A549 treated with AZD2906 at 1 μM for 4 hours (cell line): ENCODE data around the gene GFRA4. TPM values are rescaled to one million over a fixed set of nuclear protein-coding genes. Genes with fewer than 3 reads are reported as not detected.

Experiments used
- total RNA-seq: library from RNA; stranded (reverse); fragments of 200-300 nt; extraction: Qiagen RNA extraction; gene quantifications from 5 replicates; pipeline ENCODE4 v1.2.3, GENCODE V29; 2022

Gene GFRA4
- total RNA-seq = not detected in 5 replicates

GRCh38 chr20:3663031-3663701 is at the start of gene GFRA4:
Gene GFRA4, minus strand, starts transcription at chr20:3663399. Its CDS starts 0 bp downstream, at chr20:3663399.

GRCh38 chr20:3712279-3712873 is 49.2 kb upstream of the GFRA4 start, which contains the start of gene SIGLEC1:
Gene SIGLEC1, minus strand, starts transcription at chr20:3712600. Its CDS starts 5,472 bp downstream, at chr20:3707128.

GRCh38 chr20:3681931-3682781 is 19.0 kb upstream of the GFRA4 start, which contains the start of gene ADAM33:
Gene ADAM33, minus strand, starts transcription at chr20:3682010. Its CDS starts 6 bp downstream, at chr20:3682004.

Other genes starting within 250 kb of the GFRA4 start
- gene ATRN, start 192.4 kb downstream of the GFRA4 start, total RNA-seq = 20.0 to 25.5 TPM (median 24.2 TPM) in 5 replicates
- 0.04 to 0.09 TPM (median 0.06 TPM) in 5 replicates for gene ADAM33, start 18.6 kb upstream of the GFRA4 start, total RNA-seq
- 0.02 TPM in 2 of 5 replicates, not detected in the others for gene SIGLEC1, start 49.2 kb upstream of the GFRA4 start, total RNA-seq
- gene HSPA12B, start 69.3 kb upstream of the GFRA4 start, total RNA-seq = 0.40 to 0.77 TPM (median 0.60 TPM) in 5 replicates
- gene ADISSP, start 104.4 kb upstream of the GFRA4 start, total RNA-seq = 102 to 175 TPM (median 168 TPM) in 5 replicates
- gene SPEF1, start 118.0 kb upstream of the GFRA4 start, total RNA-seq = 1.1 to 2.3 TPM (median 1.9 TPM) in 5 replicates
- 92.6 to 127 TPM (median 118 TPM) in 5 replicates for gene CENPB, start 123.3 kb upstream of the GFRA4 start, total RNA-seq
- gene CDC25B, start 132.9 kb upstream of the GFRA4 start, total RNA-seq = 176 to 213 TPM (median 208 TPM) in 5 replicates
- gene AP5S1, start 157.1 kb upstream of the GFRA4 start, total RNA-seq = 12.7 to 18.6 TPM (median 16.9 TPM) in 5 replicates
- 18.4 to 22.7 TPM (median 20.9 TPM) in 5 replicates for gene MAVS, start 183.4 kb upstream of the GFRA4 start, total RNA-seq
- 50.1 to 57.6 TPM (median 51.2 TPM) in 5 replicates for gene PANK2, start 226.0 kb upstream of the GFRA4 start, total RNA-seq